ENCODE results near the gene ANKRD34A.

- no peak for TF ChIP-seq BHLHE40 (IDR thresholded peaks at IDR 0.05; ENCODE audit: low read depth, low read length)
- no peak for TF ChIP-seq ELK1 (IDR thresholded peaks at IDR 0.05; ENCODE audit: borderline replicate concordance, low read depth, low read length)
- TF ChIP-seq RAD21 (IDR thresholded peaks at IDR 0.05; ENCODE audit: low read length) = no peak
- no peak for TF ChIP-seq POLR2A (IDR thresholded peaks at IDR 0.05; ENCODE audit: low read depth, low read length)
- no peak for TF ChIP-seq CTCF (conservative IDR thresholded peaks at IDR 0.05; ENCODE audit: low read depth, low read length)
- no peak for TF ChIP-seq FOS (IDR thresholded peaks at IDR 0.05; ENCODE audit: low read depth, low read length)
- no peak for TF ChIP-seq CEBPB (IDR thresholded peaks at IDR 0.05; ENCODE audit: low read depth, low read length)
- TF ChIP-seq NFE2L2 (IDR thresholded peaks at IDR 0.05; ENCODE audit: low read depth, low read length) = no peak
- no peak for TF ChIP-seq USF2 (IDR thresholded peaks at IDR 0.05; ENCODE audit: low read depth, low read length)
Observed at GRCh38 chr1:145935708-145936107, 28.7 kb downstream of the ANKRD34A start.

All from IMR-90 (cell line).